ENCODE data around the gene FAM131B. TPM values are rescaled to one million over a fixed set of nuclear protein-coding genes. Genes with fewer than 3 reads are reported as not detected.

Gene FAM131B
- total and polyA plus RNA-seq, 7 donors = under 0.01 to 15.7 (median 6.4) TPM

DNA sequence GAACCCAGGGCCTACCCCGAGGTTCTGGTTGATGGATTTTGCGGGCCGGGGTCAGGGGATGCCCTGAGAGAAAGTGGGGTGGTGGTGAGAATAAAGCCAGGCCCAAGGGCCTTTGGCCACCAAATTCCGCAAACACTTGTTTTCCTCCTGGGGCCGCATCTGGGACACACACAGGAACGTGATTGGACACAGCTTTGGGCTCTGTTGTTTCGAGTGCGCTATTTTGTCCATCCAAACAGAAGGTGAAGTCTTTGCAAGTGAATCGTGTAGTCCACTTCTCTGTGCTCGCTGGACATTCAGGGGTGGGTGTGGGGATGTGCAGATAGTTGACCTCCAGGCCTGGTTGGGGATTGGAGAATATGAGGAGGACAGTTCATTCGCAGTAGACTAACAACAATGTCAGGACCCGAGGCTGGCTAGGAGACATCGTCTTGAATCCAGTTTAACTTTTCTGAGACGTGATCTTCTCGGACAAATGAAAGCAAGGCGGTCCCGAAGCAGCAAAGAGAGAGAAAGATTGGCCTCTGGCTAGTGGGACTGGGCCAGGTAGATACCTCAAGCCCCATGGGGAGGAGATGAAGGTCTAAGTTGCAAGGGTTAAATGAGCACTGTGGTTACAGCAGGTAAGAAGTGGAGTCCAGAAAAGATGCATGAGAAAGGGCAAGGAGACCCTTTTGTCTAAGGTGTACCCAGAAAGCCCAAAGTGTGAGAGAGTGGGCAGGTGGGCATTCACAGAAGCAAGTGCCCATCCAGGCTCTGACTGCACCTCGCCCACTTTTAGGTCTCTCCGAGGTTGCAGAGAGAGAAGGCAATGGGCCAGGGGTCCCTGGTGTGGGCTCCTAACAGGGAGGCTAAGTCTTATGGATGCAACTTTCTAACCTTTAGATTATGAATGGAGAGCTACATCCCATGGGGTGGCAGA is 764 bp upstream of the FAM131B start:
- H3K27ac ChIP-seq = peak overlapping the region in 3 of 4 donors; percentile 39 to 66 (median 52)
- H3K4me3 ChIP-seq = peak overlapping the region; percentile 14 to 86 (median 74)
- no peaks in the 10 kb centered on the region for H3K36me3 ChIP-seq
- TF ChIP-seq EP300 (IDR thresholded peaks at IDR 0.05) = no peak
- TF ChIP-seq, protein P1, sequence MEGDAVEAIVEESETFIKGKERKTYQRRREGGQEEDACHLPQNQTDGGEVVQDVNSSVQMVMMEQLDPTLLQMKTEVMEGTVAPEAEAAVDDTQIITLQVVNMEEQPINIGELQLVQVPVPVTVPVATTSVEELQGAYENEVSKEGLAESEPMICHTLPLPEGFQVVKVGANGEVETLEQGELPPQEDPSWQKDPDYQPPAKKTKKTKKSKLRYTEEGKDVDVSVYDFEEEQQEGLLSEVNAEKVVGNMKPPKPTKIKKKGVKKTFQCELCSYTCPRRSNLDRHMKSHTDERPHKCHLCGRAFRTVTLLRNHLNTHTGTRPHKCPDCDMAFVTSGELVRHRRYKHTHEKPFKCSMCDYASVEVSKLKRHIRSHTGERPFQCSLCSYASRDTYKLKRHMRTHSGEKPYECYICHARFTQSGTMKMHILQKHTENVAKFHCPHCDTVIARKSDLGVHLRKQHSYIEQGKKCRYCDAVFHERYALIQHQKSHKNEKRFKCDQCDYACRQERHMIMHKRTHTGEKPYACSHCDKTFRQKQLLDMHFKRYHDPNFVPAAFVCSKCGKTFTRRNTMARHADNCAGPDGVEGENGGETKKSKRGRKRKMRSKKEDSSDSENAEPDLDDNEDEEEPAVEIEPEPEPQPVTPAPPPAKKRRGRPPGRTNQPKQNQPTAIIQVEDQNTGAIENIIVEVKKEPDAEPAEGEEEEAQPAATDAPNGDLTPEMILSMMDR (IDR thresholded peaks at IDR 0.05) = no peak
- no peak for TF ChIP-seq POLR2AphosphoS5 (IDR thresholded peaks at IDR 0.05)
- no peak for TF ChIP-seq POLR2A (IDR thresholded peaks at IDR 0.05)
- no peaks in the 10 kb centered on the region for H3K9me3 ChIP-seq
- H3K4me1 ChIP-seq = peaks cover 0 to 31% (median 23%) of the 10 kb centered on the region in 4 donors
- no peak for DNase-seq
- H3K27me3 ChIP-seq = peaks cover 0 to 16% (median 3%) of the 10 kb centered on the region in 3 donors
- 62 to 68% methylated on average over 19 of the region's 19 CpGs for WGBS, 2 donors
- intact Hi-C loops (cut with DNase I) = loop anchor here (5.0 kb wide), 1 partner anchor 49 kb away; no protein-coding TSS in a partner anchor

DNA sequence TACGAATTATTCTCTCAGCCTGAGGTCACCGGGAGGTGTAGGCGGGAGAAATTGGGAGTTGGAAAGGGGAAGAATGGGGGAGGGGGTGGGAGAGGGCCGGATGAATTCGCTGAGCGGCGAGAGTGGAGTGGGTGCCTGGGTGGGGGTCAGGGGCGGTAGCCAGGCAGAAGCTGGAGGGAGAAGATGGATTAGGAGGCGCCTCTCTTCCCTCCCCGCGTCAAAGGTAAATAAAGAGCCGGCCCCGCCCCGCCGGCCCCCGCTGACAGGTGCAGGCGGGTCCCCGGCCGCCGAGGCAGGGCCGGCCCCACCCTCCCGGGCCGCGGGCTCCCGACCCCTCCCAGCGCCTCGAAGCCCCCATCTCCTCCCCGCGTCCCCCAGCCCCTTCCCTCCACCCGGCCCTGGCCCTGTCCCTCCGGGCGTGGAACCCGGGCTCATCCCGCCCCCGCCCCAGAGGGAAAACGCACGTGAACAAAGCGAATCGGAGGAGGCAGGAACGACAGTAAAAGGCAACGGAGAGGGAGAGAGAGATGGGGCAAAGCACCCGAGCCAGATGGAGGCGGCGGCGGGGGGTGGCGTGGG is 872 bp downstream of the FAM131B start:
- H3K4me3 ChIP-seq = peak overlapping the region; percentile 53 to 86 (median 74)
- H3K27ac ChIP-seq = peak overlapping the region in 3 of 4 donors; percentile 60 to 71 (median 66)
- TF ChIP-seq POLR2AphosphoS5 (IDR thresholded peaks at IDR 0.05) (no peak), POLR2A (IDR thresholded peaks at IDR 0.05) (no peak), EP300 (IDR thresholded peaks at IDR 0.05) (no peak)
- TF ChIP-seq, protein P1 (IDR thresholded peaks at IDR 0.05) = no peak
- peaks cover 0 to 16% (median 3%) of the 10 kb centered on the region in 3 donors for H3K27me3 ChIP-seq
- H3K36me3 ChIP-seq = peaks cover 0 to 3% (median 0%) of the 10 kb centered on the region in 4 donors
- intact Hi-C loops (cut with DNase I) = loop anchor here (5.0 kb wide), 1 partner anchor 51 kb away; no protein-coding TSS in a partner anchor
- peak; percentile 54 for DNase-seq
- 3 to 6% methylated on average over 45 to 46 of the region's 46 CpGs for WGBS, 2 donors
- H3K4me1 ChIP-seq = peaks cover 0 to 23% (median 17%) of the 10 kb centered on the region in 4 donors
- H3K9me3 ChIP-seq = no peaks in the 10 kb centered on the region

DNA sequence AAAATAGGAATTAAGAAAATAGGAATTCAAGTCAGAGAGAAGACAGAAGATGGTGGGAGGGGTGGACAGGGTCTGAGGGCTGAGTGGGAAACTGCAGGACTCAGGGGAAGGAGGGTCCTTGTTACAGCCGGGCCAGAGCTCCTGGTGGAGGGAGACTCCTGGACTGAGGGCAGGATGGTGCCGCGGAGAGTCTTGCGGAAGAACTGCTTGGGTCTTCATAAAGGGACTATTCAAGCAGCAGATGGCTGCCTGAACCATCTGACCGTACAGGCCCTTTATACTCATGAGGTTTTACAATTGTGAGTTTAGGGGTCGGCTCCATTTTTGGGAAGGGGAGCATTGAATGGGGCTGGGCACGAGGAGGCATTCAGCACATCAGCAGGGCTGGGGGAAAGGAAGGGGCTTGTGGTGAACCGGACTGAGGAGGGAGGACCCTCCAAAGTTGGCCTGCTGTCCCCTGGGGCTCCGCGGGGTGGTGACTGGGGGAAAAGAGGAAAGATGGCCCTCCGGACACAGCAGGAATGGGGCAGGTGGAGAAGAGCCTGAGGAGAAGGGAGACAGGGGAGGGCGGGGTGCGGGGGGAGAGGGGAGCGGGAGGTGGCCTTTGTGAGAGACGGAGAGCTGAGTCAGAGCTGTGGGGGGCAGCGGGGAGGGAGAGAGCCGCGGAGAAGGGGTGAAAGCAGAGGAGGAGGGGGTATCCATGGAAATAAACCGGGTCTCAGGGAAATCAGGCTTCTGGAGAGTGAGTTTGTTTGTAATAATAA is 1.5 kb downstream of the FAM131B start:
- peak; percentile 64 for DNase-seq
- Histone ChIP-seq H3K27me3 (peaks cover 0 to 16% (median 3%) of the 10 kb centered on the region in 3 donors), H3K4me1 (peaks cover 0 to 23% (median 17%) of the 10 kb centered on the region in 4 donors), H3K4me3 (peak overlapping the region in 2 of 4 donors; percentile 77 to 86), H3K27ac (peak overlapping the region in 1 of 4 donors; percentile 71), H3K36me3 (peaks cover 0 to 8% (median 0%) of the 10 kb centered on the region in 4 donors), H3K9me3 (no peaks in the 10 kb centered on the region)
- intact Hi-C loops (cut with DNase I) = loop anchor here (5.0 kb wide), 1 partner anchor 51 kb away; no protein-coding TSS in a partner anchor
- TF ChIP-seq POLR2A (IDR thresholded peaks at IDR 0.05) = no peak
- TF ChIP-seq POLR2AphosphoS5 (IDR thresholded peaks at IDR 0.05) = no peak
- TF ChIP-seq, protein P1 (IDR thresholded peaks at IDR 0.05) = no peak
- no peak for TF ChIP-seq EP300 (IDR thresholded peaks at IDR 0.05)
- WGBS, 2 donors = 33 to 53% methylated on average over 19 of the region's 19 CpGs

DNA sequence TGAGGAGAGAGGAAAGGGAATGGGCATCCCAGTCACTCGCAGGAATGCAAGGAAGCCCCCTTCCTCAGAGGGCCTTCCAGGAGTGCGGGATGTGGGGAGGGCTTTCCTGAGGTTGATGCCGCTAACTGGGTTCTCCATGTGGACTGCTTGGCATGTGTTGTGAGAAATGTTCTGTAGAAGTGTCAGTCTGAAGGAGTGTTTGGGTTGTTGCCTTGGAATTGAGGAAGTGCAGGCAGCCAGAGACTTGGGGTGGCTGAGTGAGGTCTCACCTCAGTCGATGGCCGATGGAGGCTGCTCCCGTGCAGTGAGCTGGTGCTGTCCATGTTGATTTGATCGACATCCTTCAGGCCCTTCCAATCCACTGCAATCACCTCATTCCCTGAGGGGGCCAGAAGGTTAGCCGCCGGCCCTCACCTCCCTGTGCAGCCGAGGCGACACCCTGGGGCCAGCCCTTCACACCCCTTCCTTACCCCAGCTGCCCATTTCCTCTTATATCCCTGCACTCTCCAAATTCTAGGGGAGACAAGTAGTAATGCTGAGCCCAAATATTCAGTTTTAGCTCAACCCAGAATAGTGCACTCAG is 2.7 kb downstream of the FAM131B start:
- Histone ChIP-seq H3K4me1 (peaks cover 0 to 23% (median 17%) of the 10 kb centered on the region in 4 donors), H3K27ac (no peak overlapping the region), H3K4me3 (no peak overlapping the region), H3K9me3 (no peaks in the 10 kb centered on the region), H3K27me3 (peaks cover 0 to 16% (median 3%) of the 10 kb centered on the region in 3 donors), H3K36me3 (peaks cover 0 to 8% (median 0%) of the 10 kb centered on the region in 4 donors)
- TF ChIP-seq POLR2A (IDR thresholded peaks at IDR 0.05) (no peak), POLR2AphosphoS5 (IDR thresholded peaks at IDR 0.05) (no peak), EP300 (IDR thresholded peaks at IDR 0.05) (no peak)
- TF ChIP-seq, protein P1 (IDR thresholded peaks at IDR 0.05) = no peak
- no peak for DNase-seq
- WGBS, 2 donors = 73 to 78% methylated on average over 11 of the region's 11 CpGs
- intact Hi-C loops (cut with DNase I) = loop anchor here (5.0 kb wide), 1 partner anchor 52 kb away; no protein-coding TSS in a partner anchor
